ENCODE measurements around the gene DEFB114.

DNA sequence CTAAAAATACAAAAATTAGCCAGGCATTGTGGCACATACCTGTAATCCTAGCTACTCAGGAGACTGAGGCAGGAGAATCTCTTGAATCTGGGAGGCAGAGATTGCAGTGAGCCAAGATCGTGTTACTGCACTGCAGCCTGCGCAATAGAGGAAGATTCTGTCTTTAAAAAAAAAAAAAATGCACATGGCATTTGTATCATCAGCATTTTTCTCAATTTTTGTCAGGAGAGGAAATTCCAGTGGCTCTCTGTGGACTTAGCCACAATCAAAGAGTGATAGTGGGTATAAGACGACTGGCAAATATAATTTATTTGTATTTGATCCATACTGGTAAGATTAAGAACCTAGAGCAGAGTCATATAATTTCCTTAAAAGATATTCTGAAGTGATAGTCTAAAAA, 28.6 kb downstream of the DEFB114 start:
- TF ChIP-seq, protein P1, sequence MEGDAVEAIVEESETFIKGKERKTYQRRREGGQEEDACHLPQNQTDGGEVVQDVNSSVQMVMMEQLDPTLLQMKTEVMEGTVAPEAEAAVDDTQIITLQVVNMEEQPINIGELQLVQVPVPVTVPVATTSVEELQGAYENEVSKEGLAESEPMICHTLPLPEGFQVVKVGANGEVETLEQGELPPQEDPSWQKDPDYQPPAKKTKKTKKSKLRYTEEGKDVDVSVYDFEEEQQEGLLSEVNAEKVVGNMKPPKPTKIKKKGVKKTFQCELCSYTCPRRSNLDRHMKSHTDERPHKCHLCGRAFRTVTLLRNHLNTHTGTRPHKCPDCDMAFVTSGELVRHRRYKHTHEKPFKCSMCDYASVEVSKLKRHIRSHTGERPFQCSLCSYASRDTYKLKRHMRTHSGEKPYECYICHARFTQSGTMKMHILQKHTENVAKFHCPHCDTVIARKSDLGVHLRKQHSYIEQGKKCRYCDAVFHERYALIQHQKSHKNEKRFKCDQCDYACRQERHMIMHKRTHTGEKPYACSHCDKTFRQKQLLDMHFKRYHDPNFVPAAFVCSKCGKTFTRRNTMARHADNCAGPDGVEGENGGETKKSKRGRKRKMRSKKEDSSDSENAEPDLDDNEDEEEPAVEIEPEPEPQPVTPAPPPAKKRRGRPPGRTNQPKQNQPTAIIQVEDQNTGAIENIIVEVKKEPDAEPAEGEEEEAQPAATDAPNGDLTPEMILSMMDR (IDR thresholded peaks at IDR 0.05), result no peak
- TF ChIP-seq POLR2A (IDR thresholded peaks at IDR 0.05), result no peak
